CD1c-positive myeloid dendritic cell (primary cell): ENCODE measurements around the gene SLC6A11.

Experiments
- DNase-seq: peaks from one replicate; pipeline ENCODE4 v3.0.0-alpha.2; 2016; ENCODE audit errors: extremely low spot score

Gene SLC6A11

DNA sequence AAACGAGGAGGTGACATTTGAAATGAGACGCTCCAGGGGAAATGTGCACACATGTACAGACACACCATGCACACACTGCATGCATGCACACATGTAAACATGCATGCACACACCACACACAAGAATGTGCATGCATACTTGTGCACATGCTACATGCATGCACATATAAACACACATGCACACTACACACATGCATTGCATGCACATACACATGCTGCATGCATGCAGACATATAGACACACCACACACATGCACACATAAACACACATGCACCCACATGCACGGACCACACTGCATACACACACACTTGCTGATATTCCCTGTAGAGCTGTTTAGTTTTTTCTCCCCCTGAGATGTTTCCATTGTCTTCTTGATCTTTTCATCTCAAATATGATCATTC is 138.7 kb downstream of the SLC6A11 start:
- no peak for DNase-seq

DNA sequence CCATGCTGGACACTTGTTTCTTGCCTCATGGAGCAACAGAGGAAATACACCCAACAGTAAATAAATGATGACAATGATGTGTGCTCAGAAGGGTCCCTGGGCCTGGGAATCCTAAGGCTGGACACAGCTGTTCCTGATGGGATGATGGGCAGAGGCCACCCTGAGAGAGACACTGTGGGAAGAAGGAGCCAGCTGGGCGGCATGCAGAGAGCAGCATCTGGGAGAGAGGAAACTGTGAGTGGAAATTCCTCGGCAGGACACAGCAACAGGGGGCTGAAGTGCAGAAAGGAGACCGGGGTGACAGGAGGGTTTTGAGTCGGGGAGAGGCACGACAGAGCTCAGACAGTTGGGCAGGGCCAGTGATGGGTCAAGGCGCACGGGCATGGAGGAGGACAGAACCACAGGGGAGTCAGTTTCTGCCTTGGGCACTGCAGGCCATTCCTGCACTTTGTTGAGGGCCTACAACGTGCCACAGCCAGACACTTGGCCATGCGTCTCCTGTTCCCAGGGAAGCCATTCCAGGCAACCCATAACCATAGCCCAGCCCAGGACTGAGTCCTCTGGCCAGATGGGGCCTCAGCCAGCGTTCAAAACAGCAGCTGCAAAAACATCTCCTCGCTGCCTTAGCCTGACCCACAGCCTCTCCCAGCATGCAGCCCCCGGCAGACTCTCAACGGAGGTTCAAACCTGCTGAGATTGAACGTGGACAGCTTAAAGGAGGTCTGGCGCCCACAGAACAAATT is 139.9 kb downstream of the SLC6A11 start:
- no peak for DNase-seq

DNA sequence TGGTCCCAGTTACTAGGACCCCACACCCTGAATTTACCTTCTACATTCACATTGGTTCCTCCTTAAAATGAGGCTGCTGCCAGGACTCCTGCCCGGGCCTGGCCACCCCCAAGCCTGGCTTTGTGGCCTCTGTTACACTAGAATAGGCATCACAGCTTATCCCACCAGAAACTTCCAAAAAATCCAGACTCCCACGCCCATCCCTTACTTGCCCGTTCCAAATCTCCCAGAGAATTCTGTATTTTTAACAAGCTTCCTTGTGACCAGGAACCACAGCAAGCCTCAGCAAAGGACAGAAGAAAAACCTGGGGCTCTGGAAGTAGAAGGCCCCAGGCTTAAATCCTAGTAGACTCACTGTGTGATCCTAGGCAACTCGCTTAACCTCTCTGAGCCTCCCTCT is 140.5 kb downstream of the SLC6A11 start:
- DNase-seq = no peak

DNA sequence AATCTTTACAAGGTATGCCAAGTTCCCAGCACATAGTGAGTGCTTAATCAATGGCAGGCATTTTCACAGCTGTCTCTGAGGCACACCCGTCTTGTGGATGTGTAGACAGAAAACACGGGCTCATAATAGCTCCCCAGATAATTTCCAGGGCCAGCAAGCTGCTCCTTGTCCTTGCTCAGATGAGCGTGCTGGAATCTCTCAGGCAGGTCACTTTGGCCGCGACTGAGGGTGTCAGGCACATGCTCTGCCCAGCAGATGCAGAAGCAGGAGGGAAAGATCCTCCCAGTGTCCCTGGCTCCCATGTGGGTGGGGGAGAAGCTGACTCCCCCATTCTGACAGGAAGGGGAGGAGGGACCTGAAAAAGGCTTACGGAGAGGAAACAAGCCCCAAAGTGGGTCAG is 141.0 kb downstream of the SLC6A11 start:
- no peak for DNase-seq

DNA sequence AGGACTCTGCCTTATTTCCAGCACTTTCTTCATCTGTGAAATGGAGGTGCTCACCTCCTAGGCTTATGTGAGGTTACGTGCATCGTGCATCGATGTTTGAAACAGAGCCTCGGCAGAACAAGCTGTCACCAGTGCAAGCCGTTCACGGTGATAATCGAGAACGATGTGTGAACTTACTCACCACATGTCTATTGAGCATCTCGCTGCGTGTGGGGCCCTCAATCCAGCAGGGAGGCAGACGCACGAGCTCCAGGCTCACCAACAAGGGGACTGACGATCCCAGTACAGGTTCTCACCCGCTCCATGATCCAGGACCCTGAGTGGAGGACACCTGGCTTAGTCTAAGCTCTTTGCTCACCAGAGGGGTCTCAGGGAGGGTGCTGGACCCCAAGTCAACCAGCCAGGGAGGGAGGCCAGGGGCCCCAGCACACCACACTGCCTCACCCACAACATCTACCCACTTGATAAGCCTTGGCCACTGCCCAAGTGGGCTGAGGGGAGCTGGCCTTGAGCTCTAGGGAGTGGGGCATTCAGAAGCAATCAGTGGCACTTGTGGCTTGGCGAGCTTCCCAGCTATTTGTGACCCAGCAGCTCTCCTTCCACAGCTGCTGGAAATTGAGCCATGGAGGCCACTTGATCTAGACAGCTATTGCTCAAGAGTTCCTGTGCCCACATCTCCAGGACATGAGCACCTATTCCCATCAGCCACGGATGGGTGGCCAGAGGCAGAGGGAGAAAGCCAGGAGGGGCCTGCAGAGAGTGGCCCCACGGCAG is 142.1 kb downstream of the SLC6A11 start:
- no peak for DNase-seq

DNA sequence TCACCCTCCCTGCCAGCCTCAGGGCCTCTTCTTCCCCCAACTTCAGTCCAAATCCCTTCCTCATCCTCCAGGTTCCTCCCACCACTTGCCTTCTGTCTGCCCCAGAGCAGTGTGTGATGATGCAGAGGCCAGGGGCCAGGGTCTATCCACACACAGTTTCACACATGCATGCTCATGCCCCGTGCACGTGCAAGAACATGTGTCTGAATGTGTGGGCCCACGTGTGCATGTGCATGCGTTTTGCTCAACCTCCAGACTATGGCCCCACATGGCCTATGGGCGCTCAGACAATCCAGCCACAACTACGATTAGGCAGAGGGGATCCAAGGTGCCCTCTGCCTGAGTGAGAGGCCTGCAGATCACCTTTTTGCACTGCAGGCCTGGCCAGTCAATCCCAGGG is 144.2 kb downstream of the SLC6A11 start:
- DNase-seq = no peak

DNA sequence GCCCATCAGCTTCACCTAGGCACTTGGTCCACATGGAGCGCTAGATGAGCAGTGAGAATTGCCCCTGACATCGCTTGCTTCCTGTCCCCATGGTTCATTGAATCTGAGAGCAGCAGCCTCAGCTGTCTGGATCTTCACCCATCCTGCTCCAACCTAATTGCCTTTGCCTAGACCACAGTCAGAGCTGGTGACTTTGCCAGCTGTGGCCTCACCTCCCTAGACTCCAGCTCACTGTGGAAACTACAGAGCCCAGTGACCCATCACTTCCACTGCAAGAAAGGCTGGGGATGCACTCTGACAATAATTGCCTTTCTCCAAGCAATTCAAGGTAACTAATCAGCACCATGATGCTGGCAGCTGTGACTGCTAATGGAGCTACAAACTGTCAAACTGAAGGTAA is 145.9 kb downstream of the SLC6A11 start:
- no peak for DNase-seq

DNA sequence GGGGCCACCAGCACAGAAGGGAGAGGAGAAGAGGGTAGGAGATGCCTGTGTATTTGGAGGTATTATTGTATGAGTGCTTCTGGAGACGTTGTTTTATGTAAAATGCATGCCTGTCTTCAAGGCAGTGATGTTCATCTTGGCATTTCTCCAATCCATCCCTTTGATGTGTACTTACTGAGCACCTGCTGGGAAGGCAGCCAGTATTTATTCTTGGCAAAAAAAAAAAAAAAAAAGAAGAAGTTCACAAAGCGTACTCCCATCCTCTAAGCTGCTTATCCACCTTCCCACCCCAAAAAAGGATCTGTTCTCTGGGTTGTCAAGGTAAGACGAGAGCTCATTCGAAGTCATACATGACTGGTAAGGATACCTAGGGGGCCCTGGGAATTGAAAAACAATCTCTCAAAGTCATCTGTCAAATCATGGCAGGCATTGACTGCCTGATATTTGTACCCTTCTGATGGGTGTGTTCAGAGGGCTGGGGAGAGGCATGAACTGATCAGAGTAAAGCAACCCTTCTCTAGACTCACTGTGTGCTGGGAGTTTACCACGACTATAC is 146.5 kb downstream of the SLC6A11 start:
- no peak for DNase-seq

DNA sequence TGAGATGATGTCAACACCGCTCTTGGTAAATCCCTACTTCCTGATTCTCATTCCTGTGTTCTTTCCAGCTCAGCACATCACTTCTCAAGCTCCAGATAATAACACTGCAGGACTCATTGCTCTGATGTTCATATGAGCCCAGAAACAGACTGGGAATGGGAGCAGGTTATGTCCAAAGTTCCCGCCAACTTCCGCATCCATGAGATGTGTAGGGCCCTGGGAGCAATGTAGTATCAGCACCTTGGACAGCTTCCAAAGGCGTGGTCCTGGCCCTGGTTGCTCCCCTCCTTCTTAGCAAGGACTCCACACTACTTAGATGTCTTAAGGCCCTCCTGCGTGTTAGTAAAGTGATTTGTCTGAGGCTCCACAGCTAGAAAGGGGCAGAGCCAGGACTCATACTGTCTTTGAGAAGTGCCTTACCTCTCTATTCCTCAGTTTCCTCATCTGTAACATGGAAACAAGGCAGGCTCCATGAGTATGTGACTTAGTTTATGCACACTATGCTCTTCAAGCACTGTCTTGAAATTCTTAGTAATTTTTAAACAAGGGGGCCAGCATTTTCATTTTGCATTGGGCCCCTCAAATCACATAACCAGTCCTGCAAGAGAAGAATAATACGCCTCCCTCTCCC is 148.6 kb downstream of the SLC6A11 start:
- no peak for DNase-seq

DNA sequence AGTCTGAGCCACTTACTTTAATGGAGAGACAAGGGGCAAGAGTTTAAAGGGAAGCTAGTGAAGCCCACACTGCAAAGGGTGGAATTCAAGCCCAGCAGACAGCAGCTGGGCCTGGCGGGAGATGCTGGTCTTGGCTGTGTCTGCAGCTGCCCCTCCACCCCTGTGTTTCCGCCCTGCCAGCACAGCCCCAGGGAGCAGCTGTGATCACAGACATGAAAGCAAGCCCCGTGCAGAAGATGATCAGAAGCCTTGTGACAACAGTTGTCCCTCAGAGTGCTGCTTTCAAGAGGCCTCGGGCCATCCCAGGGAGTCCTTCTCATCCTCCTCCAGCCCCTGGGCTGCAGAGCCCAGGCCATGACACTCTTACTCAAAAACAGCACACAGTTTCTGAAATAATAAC is 152.4 kb downstream of the SLC6A11 start:
- no peak for DNase-seq

DNA sequence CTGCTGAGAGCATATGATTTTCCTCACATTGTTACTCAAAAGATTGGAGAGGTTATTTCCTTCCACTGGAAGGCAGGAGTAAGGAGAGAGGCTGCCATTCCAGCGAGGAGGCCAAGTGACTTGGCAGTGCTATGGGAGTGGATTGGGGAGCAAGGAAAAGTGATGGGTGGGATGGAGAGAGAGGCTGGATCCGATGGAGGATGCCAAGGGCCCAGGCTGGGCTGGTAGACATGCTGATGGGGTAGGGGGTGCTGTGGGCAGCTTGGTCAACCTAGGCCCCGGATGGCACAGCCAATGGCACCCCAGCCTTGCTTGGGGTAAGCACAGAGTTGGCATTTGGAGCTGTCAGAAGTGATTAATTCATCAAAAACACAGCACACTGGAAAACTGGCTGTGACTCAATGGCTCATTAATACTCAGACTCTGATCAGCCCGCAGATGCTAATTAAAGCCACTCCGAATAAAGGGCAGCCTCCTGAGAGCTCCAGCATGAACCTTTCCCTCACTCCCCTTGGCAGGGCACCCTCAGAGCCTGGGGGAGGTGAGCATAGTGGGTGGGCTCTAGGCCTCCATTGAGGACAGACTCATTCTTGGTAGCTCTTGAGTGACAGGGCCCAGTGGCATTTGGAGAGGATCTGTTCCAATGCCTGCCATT is 154.4 kb downstream of the SLC6A11 start:
- no peak for DNase-seq

DNA sequence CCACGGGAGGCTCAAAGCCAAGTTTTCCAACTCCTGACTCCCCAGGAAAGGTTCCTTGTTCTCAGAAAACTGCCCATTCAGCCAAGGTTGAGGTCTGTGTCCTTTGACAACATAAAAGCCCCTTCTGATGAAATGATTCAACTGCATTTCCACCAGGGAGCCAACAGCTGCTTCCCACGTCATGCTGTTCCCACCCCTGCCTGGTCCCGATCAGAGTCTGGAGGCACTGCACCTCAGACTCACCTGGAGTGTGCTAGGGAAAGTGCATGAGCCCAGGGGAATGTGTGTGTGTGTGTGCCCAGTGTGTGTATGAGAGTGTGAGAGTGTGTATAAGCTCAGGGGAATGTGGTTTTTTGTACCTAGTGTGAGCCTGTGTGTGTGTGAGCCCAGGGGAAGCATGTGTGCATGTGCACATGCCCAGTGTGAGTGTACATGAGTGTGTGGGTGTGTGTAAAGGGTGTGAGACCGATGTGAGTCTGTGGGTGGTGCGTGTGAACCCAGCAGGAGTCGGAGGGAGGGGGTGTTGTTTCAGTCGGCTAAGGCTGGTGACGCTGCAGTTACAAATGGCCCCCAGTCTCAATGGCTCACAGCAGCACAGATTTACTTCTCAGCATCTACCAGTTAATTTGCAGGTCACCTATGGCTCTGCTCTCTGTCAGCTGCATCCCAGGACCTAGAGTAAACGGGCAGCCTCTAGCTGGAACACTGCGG is 156.2 kb downstream of the SLC6A11 start:
- DNase-seq = no peak

DNA sequence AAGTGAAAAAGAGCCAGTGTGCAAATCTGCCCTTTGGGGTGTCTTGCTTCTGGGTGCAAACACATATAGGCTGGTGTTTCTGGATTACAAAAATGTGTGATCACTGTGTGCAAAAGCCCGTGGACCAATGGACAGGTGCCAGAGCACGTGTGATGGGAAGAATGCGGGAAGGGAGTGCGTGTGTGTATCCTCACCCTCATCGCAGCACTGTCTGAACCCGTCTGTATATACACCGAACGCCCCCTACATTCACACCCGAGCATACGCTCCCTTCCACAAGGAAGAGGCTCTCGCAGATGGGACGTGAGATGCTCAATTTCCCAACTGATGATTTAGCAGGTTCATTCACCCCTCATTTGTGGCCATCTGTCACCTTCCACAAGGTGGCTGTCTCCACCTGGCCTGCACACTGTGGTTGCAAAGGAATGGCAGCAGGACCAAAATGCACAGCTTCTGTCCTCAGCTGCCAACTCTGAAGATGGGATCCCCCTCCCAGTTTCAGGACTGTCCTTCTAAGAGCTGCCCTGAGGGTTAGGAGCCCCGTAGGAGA is 157.1 kb downstream of the SLC6A11 start:
- no peak for DNase-seq

DNA sequence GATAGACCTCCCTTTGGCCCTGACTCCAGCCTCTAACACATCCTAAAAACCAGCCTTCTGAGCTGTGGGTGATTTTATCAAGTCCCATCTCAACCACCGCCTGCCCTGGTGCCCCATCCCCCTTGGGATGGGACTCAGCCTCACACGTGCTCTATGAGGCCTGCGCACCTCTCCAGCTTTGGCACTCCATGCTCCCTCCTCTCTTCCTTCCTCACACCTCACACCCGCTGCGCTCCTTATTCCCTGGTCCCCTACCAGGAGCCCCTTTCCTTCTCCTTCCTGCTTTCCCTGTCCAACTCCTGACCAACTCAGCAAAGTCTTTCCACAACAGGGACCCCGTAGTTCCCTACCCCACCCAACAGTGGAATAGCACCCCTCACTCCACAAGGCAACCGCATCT is 158.1 kb downstream of the SLC6A11 start:
- DNase-seq = no peak

DNA sequence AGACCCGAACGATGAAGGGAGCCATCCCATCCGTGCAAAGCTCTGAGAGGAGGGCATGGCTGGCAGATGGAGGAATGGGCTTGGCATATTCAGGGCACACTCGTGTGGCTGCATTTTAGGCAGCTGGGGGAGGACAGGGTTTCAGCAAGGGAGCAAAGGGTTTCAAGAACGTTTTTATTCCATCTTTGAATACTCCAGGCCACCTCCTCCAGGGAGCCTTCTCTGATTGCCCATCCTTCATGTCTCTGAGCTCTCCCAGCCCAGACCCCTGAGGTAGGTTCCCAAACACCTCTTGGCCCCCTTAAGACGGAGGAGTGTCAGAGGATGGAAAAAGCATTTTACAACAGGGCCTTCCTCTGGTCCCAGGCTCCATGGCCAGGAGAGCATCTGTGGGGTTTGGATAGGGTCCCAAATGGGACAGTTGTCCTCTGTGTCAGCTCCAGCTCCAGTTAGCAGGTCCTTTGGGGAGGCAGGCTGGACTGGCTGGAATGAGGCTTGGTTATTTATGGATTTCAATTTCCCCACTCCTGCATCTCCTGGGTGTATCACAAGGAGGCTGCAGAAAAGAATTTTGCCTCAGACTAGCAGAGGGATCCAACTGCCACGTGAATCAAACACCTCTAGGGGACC is 158.8 kb downstream of the SLC6A11 start:
- no peak for DNase-seq

DNA sequence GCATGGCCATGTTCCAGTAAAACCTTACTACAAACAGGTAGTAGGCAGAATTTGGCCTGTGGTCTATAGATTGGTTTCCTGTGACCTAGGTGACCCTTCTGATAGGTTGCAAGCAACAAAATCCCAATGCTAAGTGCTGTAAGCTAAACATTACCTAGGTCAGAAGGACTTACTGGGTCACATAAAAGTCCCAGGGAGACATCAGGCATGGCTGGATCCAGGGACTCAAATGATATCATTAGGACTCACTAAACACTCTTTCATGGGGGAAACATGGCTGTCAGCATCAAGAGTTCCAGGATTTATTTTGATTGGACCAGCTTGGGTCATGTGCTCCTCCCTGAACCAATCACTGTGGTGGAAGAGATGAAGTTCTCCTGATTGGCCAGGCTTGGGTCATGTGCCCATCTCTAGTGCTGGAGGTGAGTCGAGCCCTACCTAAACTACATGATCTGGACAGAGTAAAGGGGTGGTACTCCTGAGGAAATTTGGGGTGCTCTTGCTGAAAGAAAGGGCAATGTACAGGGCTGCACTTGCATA is 159.7 kb downstream of the SLC6A11 start:
- DNase-seq = no peak

DNA sequence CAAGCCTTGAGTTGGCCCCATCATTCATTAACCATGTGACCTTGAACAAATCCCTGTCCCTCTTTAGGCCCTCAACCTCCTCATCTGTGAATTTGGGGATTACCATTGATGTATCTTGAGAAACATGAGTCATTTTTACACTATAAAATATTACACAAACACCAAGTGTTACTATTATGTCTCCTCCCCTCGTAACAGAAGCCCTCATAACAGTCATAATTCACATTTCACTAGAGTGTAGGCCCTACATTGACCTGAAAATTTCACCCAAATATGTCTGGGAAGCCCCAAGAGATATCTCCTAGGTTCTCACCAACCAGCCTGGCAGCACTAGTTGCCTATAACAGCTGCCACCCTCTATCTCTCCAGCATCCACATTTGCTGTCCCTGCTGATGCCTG is 160.7 kb downstream of the SLC6A11 start:
- no peak for DNase-seq

DNA sequence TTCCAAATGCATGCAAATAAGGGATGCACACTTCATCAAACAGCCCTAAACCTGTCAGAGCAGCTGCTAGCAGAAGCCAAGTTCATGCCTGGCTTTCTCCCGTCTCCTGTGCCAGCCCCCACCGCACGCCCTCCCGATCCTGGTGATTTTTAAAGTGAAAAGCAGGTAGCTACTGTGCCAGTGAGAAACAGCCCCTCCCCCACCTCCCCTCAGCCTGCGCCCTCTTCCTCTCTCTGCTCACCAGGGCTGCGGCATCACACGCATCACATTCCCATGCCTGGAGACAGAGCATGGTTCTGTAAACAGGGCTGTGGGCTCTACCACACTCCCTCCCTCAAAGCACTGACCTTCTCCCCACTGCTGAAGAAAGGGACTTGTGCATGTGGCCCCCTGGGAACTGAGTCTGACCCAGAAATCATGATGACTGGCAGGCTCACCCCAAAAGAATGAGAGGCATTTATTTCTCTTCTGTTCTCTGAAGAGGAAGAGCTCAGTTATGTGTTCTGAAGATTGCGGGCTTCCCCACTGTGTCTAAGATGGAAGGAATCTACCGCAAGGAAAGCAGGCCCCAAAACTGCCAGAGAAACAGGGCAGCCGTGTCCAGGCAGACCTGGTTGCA is 162.0 kb downstream of the SLC6A11 start:
- DNase-seq = no peak

DNA sequence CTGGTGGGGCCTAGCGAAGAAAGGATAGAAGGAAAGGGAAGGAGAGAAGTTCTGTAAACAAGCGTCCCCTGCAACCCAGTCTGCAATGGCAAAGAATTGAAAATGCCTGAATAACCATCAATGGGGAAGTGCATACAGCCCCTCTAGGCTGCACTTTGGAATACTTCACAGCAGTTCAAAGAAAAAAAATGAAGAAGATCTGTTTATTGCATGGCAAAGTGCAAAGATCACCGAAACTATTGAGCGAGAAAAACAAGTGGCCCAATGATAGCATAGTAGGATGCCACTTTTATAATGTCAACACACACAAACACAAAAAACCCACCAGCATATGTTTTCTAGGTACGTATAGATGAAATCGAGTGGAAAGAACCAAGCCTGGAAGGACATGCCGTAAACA is 162.9 kb downstream of the SLC6A11 start:
- DNase-seq = no peak

DNA sequence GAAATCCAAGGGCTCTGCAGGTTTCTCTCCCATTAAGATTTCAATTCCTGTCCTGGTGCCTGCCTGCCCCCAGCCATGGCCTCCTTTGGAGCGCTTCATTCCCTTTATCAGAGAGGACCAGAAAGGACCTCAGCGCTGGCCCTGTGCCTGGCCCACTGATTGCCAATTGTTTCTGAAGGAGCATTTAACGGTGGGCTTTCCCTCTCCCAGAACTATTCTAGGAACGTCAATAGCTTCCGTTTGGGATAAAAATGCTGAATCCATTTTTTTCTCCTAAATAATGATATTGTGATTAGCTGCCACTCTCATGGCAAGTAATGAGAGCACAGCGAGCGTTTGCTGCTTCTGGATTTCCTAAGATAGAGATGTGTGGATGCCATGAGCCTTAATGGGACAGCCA is 164.3 kb downstream of the SLC6A11 start:
- DNase-seq = no peak
